Measurements from ENCODE around the gene C4orf46.
"Not testable (repeated sequence)": the region's sequence is repeated elsewhere in the genome, so short reads cannot be mapped to it uniquely, and the experiment has no call there.

DNA sequence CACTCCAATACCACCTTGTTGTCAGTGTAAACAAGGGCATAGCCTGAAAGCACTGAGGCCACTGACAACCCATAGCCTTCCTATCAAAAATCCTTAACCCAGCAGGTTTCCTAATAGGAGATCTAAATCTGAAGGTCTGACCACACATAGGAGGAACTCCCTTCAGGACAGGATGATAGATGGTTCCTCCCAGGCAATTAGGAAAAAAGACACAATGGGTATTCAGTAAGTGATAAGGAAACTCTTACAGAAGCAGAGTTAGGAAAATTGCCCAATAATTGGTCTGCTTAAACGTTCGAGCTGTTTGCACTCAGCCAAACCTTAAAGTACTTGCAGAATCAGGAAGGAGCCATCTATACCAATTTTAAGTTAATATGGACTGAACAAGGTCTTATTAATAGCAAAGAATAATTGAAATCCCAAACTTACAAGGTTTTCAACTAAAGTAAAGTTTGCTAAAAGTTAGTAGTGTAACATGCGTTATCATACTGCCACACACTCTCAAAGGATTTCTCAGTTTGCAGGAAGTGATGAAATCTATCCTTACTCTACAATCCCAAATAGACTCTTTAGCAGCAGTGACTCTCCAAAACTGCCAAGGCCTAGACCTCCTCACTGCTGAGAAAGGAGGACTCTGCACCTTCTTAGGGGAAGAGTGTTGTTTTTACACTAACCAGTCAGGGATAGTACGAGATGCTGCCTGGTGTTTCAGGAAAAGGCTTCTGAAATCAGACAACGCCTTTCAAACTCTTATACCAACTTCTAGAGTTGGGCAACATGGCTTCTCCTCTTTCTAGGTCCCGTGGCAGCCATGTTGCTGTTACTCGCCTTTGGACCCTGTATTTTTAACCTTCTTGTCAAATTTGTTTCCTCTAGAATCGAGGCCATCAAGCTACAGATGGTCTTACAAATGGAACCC is 7.7 kb downstream of the C4orf46 start:
- TF ChIP-seq POLR2A (IDR thresholded peaks at IDR 0.05), result not testable (repeated sequence)
- TF ChIP-seq, protein P1, sequence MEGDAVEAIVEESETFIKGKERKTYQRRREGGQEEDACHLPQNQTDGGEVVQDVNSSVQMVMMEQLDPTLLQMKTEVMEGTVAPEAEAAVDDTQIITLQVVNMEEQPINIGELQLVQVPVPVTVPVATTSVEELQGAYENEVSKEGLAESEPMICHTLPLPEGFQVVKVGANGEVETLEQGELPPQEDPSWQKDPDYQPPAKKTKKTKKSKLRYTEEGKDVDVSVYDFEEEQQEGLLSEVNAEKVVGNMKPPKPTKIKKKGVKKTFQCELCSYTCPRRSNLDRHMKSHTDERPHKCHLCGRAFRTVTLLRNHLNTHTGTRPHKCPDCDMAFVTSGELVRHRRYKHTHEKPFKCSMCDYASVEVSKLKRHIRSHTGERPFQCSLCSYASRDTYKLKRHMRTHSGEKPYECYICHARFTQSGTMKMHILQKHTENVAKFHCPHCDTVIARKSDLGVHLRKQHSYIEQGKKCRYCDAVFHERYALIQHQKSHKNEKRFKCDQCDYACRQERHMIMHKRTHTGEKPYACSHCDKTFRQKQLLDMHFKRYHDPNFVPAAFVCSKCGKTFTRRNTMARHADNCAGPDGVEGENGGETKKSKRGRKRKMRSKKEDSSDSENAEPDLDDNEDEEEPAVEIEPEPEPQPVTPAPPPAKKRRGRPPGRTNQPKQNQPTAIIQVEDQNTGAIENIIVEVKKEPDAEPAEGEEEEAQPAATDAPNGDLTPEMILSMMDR (IDR thresholded peaks at IDR 0.05 in 4 of 5, conservative IDR thresholded peaks at IDR 0.05 in 1 of 5), result not testable (repeated sequence)
